Upper lobe of left lung (tissue), 4 donors: ENCODE data around the gene COX6A1.

Experiments used
- POLR2A ChIP-seq, 4 donors: fragments of 450-650 bp; IDR thresholded peaks; one replicate each; pipeline ENCODE4 v1.5.1; 2016 to 2017; ENCODE audit warnings: antibody characterized with exemption in 4 of 4, mild to moderate bottlenecking in 2 of 4
- POLR2AphosphoS5 ChIP-seq, 2 donors: sonication (generic); formaldehyde crosslinking; IDR thresholded peaks; one replicate each; pipeline ENCODE4 v1.5.1; 2017; ENCODE audit warnings: antibody characterized with exemption in 2 of 2
- TF ChIP-seq, protein P1 (sequence below), 6 experiments: fragments of 450-650 bp in 4 of 6; fragments of 200-600 bp in 2 of 6; sonication (generic) in 2 of 6; IDR thresholded peaks; one replicate each; pipeline ENCODE4 v1.5.1; 2016 to 2019; ENCODE audit warnings: antibody characterized with exemption in 6 of 6

DNA sequence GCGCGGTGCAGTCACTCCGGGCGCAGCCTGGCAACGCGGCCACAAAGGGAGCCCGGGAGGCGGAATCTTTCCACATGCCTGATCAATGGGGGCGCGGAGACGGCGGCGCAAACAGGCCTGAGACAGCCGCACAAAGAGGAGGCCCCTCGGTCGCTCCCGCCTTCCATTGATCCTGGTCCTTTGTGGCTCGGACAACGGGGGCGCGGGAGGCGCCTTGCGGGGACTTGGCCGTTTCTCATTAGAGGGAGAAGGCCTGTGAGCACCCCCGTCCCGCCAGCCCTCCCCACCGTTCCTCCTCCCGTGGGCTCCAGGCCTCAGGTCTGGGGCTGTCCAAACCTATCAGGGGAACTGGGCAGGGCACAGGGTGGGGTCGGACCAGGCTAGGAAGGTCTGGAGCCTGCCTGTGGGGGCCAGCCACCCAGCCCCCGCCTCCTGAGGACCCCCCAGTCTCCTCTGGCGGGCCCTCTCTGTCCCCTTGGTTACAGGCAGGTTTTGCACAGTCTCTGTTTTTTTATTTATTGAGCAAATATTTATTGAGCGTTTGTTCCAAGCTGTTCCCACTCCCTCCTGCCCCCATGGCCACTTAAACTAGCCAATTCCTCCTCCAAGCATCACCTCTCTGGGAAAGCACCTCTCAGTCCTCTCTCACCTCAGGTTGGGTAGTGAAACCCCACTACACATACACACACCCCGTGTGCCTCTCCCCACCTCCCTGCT is 39.9 kb upstream of the COX6A1 start:
- TF ChIP-seq, protein P1, sequence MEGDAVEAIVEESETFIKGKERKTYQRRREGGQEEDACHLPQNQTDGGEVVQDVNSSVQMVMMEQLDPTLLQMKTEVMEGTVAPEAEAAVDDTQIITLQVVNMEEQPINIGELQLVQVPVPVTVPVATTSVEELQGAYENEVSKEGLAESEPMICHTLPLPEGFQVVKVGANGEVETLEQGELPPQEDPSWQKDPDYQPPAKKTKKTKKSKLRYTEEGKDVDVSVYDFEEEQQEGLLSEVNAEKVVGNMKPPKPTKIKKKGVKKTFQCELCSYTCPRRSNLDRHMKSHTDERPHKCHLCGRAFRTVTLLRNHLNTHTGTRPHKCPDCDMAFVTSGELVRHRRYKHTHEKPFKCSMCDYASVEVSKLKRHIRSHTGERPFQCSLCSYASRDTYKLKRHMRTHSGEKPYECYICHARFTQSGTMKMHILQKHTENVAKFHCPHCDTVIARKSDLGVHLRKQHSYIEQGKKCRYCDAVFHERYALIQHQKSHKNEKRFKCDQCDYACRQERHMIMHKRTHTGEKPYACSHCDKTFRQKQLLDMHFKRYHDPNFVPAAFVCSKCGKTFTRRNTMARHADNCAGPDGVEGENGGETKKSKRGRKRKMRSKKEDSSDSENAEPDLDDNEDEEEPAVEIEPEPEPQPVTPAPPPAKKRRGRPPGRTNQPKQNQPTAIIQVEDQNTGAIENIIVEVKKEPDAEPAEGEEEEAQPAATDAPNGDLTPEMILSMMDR (IDR thresholded peaks at IDR 0.05): no peak
- TF ChIP-seq POLR2A (IDR thresholded peaks at IDR 0.05) (no peak), POLR2AphosphoS5 (IDR thresholded peaks at IDR 0.05) (no peak)
